NCI-H82 treated with DMSO at 0.1 percent for 48 hours (cell line): ENCODE results near the gene RUVBL2.

Source experiments
- DNase-seq: peaks from one replicate; lab custom pipeline; 2025; ENCODE audit not compliant: unreplicated experiment; lab: John Stamatoyannopoulos, UW

Gene RUVBL2

DNA sequence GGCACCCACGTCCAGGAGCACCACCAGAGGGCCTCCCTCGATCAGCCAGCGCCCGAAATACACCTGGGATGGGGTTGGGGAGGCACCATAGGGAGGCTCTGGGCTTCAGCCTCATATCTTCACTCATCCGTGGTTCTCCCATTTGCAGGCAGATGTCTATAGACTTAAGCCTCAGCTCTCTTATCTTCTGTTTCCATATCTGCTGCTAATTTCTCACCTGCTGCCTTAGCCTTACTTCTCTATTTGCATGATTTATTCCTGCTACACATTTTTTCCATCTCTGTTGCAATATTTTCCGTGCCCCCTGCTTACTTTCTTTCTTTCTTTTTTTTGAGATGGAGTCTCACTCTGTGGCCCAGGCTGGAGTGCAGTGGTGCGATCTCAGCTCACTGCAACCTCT, 6.4 kb upstream of the RUVBL2 start:
- no peak for DNase-seq

GRCh38 chr19:48988286-48988685, 5.4 kb upstream of the RUVBL2 start:
- no peak for DNase-seq

DNA sequence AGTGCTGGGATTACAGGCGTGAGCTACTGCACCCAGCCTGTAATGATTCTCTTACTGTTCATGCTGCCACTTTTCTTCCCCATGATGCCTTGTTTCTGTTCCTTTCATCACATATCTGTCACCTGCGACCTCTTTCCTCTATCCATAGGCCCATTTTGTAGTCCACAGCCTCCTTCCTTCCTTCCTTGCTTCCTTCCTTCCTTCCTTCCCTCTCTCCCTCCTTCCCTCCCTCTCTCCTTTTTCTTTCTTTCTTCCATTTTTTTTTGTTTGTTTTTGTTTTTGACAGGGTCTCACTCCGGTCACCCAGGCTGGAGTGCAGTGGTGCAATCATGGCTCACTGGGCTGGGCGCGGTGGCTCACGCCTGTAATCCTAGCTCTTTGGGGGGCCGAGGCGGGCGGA, 4.8 kb upstream of the RUVBL2 start:
- DNase-seq = no peak

DNA sequence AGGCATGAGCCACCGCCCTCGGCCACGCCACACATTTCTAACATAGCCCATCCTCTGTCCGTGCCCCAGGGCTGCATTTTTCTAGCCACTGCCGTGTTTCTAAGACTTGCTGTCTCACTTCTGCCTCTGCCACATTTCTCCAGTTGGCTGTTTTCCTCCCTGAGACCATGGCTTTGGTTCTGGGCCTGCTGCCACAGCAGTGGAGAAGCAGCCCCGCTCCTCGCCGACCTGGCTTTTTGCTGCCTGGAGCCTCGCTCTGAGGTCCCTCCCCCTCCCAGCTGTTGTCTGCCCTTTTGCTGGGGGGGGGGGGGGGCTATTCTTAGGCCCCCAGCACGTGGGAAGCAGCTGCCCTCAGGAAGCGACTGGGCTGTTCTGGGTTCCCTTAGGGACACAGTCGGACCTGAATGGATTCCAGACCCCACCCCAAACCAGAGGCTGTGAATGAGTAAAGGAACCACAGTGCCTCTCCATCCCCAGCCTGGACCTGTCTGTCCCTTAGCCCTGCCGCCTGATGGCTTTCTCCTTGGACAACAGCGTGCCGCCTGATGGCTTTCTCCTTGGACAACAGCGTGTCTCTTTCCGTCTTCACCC, 3.9 kb upstream of the RUVBL2 start:
- no peak for DNase-seq

GRCh38 chr19:48990400-48990799, 3.3 kb upstream of the RUVBL2 start:
- no peak for DNase-seq

GRCh38 chr19:48991011-48991609, 2.6 kb upstream of the RUVBL2 start:
- no peak for DNase-seq

DNA sequence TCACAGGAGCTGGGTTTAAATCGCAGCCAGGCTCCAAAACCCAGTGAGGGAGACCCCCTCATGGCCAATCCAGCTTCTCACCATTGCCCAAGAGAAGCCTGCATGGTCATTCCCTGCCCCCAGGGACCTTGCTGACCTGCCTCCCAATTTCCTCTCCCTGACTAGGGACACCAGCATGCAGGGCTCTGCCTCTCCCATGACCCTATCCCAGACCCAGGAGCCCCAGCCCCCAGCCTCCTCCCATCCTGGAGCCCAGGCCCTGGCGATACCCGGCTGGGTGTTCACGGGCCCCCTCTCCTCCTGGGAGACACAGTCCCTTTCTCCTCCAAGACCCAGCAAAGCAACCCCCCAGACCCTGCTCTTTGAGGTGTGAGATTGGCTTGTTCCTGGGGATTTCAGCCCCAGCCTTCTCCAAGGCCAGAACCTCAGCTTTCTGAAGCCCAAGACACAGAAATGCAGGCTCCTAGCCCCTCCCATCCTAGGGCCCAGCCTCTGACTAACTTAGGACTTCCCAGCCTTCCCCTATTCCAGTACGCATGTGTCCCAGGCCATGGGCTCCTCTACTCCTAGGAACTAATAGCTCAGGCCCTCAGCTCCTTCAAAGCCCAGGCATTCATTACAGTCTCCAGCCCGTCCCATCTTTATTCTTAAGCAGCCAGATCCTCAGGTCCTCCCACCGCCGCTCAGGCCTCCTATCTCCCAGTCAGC, 1.7 kb upstream of the RUVBL2 start:
- DNase-seq = peak; percentile 24

DNA sequence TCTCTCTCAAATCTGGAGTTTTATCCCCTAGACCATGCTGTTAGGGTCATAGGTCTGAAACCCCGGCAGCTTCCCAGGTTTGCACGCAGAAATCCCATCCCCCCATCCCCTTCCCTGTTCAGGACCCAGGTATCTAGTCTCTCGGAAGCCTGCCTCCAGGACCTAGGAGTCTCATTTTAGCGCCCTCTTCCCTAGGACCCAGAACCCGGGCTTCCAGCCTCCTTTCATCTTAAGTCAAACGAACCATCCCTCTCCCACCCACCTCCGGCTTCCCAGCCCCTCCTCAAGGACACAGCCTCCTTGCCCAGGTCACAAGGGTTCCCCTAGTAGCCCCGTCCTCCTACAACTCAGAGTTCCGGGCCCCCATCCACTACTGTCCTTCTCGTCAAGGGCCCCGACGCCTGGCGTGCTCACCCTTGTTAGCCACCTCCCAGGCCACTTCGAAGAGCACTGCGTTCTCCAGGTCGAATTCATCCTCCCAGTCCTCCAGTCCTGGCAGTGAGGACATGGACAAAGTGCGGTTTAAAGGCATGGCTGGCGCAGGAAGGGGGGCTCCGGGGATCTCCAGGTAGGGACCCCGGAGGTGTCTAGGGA, 1.0 kb upstream of the RUVBL2 start:
- no peak for DNase-seq

DNA sequence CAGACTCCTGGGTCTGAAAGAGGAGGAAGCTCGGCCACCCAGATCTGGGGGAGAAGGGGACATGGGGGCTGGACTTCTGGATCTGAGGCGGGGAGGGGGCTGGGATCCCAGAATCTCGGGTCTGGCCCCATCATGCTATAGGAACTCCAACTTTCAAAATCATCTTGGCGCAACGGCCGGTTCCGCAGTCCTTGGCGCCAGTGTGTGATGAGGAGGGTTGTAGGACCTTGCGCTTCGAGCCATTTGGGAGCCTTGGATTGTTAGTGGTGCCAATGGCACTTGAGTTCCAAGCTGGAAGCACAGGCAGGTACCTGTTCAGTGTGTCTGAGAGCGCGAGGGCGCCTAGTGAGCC, 324 bp downstream of the RUVBL2 start:
- DNase-seq = no peak

DNA sequence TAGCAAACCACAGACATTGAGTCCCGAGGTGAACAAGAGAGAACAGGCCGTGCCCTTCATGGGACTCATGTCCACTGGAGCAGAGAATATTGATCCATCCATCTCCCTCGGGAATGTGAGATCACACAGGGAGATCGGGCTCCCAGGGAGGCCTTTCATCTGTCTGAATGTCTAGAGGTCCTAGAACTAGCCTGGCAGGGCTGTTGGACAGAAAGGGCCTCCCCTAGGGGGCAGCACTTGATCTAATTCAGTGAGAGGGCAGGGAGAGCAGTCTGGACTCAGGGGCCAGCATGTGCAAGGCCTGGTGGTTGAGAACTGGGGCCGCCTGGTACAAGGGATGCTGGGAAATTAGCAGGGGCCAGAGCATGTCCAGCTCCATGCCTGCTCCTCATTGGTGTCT, 4.3 kb downstream of the RUVBL2 start:
- peak; percentile 35 for DNase-seq

GRCh38 chr19:48999481-49000325, 6.0 kb downstream of the RUVBL2 start:
- DNase-seq = no peak

DNA sequence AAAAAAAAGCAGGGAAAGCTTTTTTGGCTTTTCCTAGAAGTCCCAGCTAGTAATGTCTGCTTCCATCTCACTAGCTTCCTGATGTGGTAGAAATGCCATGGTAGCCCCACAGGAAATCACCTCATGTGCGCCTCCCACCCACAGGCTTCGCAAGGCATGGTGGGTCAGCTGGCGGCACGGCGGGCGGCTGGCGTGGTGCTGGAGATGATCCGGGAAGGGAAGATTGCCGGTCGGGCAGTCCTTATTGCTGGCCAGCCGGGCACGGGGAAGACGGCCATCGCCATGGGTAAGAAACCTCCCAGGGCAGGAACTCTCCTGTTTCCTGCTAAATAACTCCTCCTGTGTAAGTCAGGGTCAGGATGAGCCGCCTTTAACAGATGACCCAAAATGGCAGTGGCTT, 10.4 kb downstream of the RUVBL2 start:
- no peak for DNase-seq

DNA sequence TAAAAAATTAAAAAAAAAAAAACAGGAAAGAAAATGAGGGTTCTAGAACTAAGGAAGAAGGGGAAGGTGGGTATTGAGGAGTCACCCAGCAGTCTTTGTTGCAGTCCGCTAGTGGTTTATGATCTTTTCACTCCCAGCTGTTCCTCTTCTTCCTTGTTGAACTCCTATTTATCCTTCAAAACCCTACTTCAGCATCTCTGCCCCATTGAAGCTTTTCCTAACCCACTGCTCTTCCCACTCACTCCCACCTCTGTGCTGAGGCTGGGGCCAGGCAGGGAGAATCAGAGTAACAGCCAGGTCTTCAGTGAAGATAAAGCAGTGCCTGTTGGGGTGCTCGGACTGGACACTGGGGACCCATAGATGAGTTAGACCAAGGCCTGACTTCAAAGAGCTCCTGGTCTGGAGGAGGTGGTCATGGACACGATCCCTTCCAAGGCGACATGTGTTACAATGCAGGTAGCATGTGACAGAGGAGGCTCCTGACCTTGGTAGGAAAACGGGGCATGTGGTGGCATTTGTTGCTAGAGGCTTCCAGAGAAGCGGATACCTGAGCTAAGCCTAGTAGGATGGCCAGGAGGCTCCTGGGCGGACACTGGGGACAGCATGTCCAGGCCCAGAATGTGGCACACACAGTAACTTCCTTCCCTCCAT, 11.4 kb downstream of the RUVBL2 start:
- DNase-seq = no peak

DNA sequence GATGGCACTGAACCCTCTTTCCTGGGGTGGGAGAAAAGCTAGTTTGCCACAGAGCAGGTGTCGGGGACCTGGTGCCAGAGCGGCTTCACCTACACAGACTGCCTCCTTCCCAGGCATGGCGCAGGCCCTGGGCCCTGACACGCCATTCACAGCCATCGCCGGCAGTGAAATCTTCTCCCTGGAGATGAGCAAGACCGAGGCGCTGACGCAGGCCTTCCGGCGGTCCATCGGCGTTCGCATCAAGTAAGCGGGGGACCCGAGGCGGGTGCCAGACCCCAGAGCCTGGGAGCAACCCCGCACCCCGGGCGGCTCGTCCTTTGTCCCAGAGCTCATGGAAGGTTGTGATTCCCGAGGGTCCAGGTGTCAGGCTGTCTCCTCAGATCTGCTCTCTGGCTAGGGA, 13.2 kb downstream of the RUVBL2 start:
- DNase-seq = no peak

GRCh38 chr19:49009828-49010227, 16.1 kb downstream of the RUVBL2 start:
- DNase-seq = no peak

DNA sequence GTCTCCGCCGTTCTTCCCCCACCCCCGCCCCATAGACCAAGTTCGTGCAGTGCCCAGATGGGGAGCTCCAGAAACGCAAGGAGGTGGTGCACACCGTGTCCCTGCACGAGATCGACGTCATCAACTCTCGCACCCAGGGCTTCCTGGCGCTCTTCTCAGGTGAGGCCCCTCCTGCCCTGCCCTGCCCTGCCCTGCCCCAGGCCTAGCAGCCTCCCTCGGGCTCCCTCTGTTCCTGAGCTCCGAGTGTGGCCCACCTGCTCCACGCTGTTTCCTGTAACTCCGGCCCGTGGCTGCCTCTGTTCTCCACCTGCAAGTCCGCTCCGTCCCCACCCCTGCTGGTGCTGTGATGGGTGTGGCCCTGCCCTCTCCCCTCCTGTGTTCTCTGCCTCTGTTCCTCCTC, 16.8 kb downstream of the RUVBL2 start:
- DNase-seq = no peak

DNA sequence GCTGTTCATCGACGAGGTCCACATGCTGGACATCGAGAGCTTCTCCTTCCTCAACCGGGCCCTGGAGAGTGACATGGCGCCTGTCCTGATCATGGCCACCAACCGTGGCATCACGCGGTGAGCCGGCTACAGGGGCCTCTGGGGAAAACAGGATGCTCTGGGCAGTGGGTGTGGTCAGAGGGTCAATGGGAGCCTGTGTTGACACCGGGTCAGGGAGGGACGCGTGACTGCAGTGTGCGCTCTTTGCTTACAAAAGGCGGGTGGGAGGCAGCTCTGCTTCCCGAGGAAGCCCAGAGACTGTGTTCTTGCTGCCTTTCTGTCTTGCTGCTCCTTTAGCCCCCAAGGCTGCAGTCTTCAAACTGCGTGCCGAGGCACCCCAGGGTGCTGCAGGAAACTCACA, 17.5 kb downstream of the RUVBL2 start:
- DNase-seq = no peak

DNA sequence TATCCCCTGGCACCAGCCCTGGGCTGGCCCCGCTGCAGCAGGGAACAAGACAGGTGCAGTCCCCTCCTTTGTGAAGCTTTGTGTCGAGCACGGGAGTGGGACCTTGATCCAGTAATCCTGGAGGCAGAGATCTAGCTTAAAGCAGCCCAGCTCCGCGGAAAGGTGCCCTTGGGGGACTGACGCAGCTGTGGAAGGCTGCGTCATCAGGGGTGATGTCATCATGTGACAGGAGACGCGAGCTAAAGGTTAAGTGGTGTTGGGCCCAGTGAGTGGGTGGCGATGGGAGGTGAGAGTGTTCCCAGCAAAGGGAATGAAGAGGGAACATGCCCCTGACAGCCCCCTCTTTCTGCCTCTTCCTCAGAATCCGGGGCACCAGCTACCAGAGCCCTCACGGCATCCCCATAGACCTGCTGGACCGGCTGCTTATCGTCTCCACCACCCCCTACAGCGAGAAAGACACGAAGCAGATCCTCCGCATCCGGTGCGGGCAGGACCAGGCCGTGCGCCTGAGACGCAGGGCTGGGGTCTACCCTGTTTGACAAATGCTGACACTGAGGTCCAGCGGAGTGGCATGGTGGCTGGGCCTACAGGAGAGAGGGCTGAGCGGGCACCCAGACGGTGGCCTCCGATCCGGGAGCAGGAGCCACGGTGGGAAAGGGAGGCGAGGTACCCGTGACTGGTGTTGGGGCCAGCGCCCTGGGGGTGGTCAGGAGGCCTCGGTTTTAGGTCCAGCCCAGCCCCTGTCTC, 20.6 kb downstream of the RUVBL2 start:
- DNase-seq = no peak

- no peak for DNase-seq
These were observed 21.2 kb downstream of the RUVBL2 start for GRCh38 chr19:49014870-49015255.

- DNase-seq = no peak
These were observed 22.6 kb downstream of the RUVBL2 start for GRCh38 chr19:49016067-49016839.
